Measurements from ENCODE around the gene LIG3. TPM values are rescaled to one million over a fixed set of nuclear protein-coding genes. Genes with fewer than 3 reads are reported as not detected.
"Not testable (repeated sequence)": the region's sequence is repeated elsewhere in the genome, so short reads cannot be mapped to it uniquely, and the experiment has no call there.

LIG3 gene
- total RNA-seq, 1 donor = 29.5 TPM

GRCh38 chr17:34990921-34991365, 10.6 kb downstream of the LIG3 start:
- Histone ChIP-seq H3K27me3 (ENCODE audit: insufficient read depth, low read length) (no peaks in the 10 kb centered on the region), H3K4me1 (ENCODE audit: insufficient read depth, low read length) (peaks cover 4% of the 10 kb centered on the region), H3K4me3 (ENCODE audit: low read length) (no peak overlapping the region), H3K9me3 (ENCODE audit: low read depth, low read length) (no peaks in the 10 kb centered on the region)

DNA sequence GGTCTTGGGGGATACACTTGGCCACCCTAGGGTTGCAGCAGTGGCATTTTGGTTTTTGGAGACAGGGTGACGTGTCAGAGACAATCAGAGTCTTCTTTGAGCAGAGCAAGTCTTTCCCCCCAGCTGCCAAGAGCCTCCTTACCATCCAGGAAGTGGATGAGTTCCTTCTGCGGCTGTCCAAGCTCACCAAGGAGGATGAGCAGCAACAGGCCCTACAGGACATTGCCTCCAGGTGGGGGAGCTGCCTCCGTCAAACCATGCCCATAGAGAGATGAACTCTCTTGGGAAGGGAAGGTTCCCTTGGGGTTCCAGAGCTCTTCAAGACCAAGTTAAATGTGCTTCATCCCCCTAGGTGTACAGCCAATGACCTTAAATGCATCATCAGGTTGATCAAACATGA, 11.3 kb downstream of the LIG3 start:
- no peaks in the 10 kb centered on the region for H3K27me3 ChIP-seq (ENCODE audit: insufficient read depth, low read length)
- peaks cover 7% of the 10 kb centered on the region for H3K4me1 ChIP-seq (ENCODE audit: insufficient read depth, low read length)
- no peaks in the 10 kb centered on the region for H3K9me3 ChIP-seq (ENCODE audit: low read depth, low read length)
- H3K4me3 ChIP-seq (ENCODE audit: low read length) = no peak overlapping the region

GRCh38 chr17:34993031-34993430, 12.7 kb downstream of the LIG3 start:
- no peaks in the 10 kb centered on the region for H3K9me3 ChIP-seq (ENCODE audit: low read depth, low read length)

GRCh38 chr17:34996422-34997285, 16.3 kb downstream of the LIG3 start:
- Histone ChIP-seq H3K4me3 (ENCODE audit: low read length) (no peak overlapping the region), H3K27me3 (ENCODE audit: insufficient read depth, low read length) (no peaks in the 10 kb centered on the region), H3K4me1 (ENCODE audit: insufficient read depth, low read length) (peaks cover 15% of the 10 kb centered on the region), H3K9me3 (ENCODE audit: low read depth, low read length) (no peaks in the 10 kb centered on the region)

More at GRCh38 chr17:34993031-34993430, 12.7 kb downstream of the LIG3 start:
- Histone ChIP-seq H3K4me3 (ENCODE audit: low read length) (no peak overlapping the region), H3K4me1 (ENCODE audit: insufficient read depth, low read length) (peaks cover 15% of the 10 kb centered on the region), H3K27me3 (ENCODE audit: insufficient read depth, low read length) (no peaks in the 10 kb centered on the region)

DNA sequence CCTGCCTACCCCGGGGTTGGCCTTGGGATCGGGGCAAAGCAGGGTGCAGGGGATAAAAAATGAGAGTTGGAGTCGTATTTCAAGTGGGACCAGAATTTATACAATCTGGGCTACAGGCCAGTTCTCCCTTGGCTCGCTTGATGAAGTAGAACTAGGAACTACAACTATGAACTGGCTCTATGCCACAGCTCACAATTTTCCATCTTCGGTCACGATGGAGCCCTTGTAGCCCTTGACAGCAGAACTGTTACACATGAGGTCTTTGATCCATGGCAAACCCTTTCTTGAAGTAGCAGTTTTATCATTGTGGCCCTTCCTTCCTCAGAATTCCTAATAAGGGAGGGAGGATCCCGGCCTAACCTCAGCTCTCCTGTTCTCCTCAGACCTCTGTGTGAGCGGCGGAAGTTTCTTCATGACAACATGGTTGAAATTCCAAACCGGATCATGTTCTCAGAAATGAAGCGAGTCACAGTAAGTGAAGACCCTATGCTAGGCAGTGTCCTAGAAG, 17.1 kb downstream of the LIG3 start:
- no peaks in the 10 kb centered on the region for H3K9me3 ChIP-seq (ENCODE audit: low read depth, low read length)
- H3K4me3 ChIP-seq (ENCODE audit: low read length) = no peak overlapping the region
- H3K4me1 ChIP-seq (ENCODE audit: insufficient read depth, low read length) = peaks cover 13% of the 10 kb centered on the region
- no peaks in the 10 kb centered on the region for H3K27me3 ChIP-seq (ENCODE audit: insufficient read depth, low read length)

GRCh38 chr17:34998205-34998604, 17.9 kb downstream of the LIG3 start:
- no peak overlapping the region for H3K4me3 ChIP-seq (ENCODE audit: low read length)
- no peaks in the 10 kb centered on the region for H3K27me3 ChIP-seq (ENCODE audit: insufficient read depth, low read length)
- peaks cover 11% of the 10 kb centered on the region for H3K4me1 ChIP-seq (ENCODE audit: insufficient read depth, low read length)
- no peaks in the 10 kb centered on the region for H3K9me3 ChIP-seq (ENCODE audit: low read depth, low read length)

DNA sequence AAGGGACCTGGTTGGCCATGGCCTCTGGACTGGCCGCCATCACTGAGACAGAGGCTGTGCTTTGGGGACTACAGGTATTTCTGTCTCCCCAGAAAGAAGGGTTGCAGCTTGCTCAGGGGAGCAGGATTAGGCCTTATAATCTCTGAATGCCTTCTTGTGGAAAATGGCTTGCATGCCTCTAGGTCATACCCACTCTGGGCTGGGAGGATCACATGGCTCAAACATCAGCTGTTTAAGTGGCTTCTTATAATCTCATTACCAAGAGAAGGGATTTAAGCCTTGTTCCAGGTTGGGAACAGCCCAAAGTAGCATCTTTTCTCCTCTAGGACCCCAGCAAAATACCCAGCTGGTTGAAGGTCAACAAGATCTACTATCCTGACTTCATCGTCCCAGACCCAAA, 19.1 kb downstream of the LIG3 start:
- Histone ChIP-seq H3K27me3 (ENCODE audit: insufficient read depth, low read length) (no peaks in the 10 kb centered on the region), H3K4me1 (ENCODE audit: insufficient read depth, low read length) (peaks cover 11% of the 10 kb centered on the region), H3K9me3 (ENCODE audit: low read depth, low read length) (no peaks in the 10 kb centered on the region), H3K4me3 (ENCODE audit: low read length) (no peak overlapping the region)

DNA sequence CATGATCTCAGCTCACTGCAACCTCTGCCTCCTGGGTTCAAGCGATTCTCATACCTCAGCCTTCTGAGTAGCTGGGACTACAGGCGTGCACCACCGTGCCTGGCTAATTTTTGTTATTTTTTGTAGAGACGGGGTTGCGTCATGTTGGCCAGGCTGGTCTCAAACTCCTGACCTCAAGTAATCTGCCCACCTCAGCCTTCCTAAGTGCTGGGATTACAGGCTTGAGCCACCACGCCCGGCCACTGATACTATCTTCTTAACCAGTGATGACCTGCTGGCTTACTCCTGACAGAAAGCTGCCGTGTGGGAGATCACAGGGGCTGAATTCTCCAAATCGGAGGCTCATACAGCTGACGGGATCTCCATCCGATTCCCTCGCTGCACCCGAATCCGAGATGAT, 20.7 kb downstream of the LIG3 start:
- H3K27me3 ChIP-seq (ENCODE audit: insufficient read depth, low read length); H3K4me3 ChIP-seq (ENCODE audit: low read length); H3K9me3 ChIP-seq (ENCODE audit: low read depth, low read length): not testable (repeated sequence)
- peaks cover 11% of the 10 kb centered on the region for H3K4me1 ChIP-seq (ENCODE audit: insufficient read depth, low read length)

GRCh38 chr17:35001549-35001948, 21.2 kb downstream of the LIG3 start:
- no peaks in the 10 kb centered on the region for H3K9me3 ChIP-seq (ENCODE audit: low read depth, low read length)
- peaks cover 9% of the 10 kb centered on the region for H3K4me1 ChIP-seq (ENCODE audit: insufficient read depth, low read length)
- no peaks in the 10 kb centered on the region for H3K27me3 ChIP-seq (ENCODE audit: insufficient read depth, low read length)
- no peak overlapping the region for H3K4me3 ChIP-seq (ENCODE audit: low read length)

GRCh38 chr17:35002876-35003551, 22.7 kb downstream of the LIG3 start:
- Histone ChIP-seq H3K9me3 (ENCODE audit: low read depth, low read length) (no peaks in the 10 kb centered on the region), H3K4me1 (ENCODE audit: insufficient read depth, low read length) (no peaks in the 10 kb centered on the region), H3K27me3 (ENCODE audit: insufficient read depth, low read length) (no peaks in the 10 kb centered on the region), H3K4me3 (ENCODE audit: low read length) (no peak overlapping the region)

DNA sequence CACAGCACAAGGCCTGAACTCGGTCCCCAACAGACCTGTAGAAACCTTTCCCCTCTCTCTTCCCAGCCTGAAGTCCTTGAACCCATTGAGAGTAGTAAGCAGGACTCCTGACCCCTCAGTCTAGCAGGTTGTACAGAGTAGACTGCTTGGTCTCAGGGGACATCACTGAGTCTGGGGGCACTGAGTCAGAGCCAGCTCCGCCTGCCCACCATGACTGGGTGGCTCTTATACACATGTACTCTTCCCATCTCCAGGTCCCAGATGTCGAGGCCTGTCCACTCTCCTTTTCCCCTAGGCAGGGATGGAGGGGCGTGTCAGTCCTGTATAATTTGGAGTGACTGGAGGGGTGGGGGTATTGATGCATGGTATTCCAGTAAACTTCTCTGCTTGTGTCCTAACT, 23.5 kb downstream of the LIG3 start:
- no peak overlapping the region for H3K4me3 ChIP-seq (ENCODE audit: low read length)
- no peaks in the 10 kb centered on the region for H3K9me3 ChIP-seq (ENCODE audit: low read depth, low read length)
- H3K27me3 ChIP-seq (ENCODE audit: insufficient read depth, low read length) = no peaks in the 10 kb centered on the region

GRCh38 chr17:35006345-35006744, 26.0 kb downstream of the LIG3 start:
- H3K27me3 ChIP-seq (ENCODE audit: insufficient read depth, low read length) = no peaks in the 10 kb centered on the region

More for the DNA sequence above, 23.5 kb downstream of the LIG3 start:
- no peaks in the 10 kb centered on the region for H3K4me1 ChIP-seq (ENCODE audit: insufficient read depth, low read length)

DNA sequence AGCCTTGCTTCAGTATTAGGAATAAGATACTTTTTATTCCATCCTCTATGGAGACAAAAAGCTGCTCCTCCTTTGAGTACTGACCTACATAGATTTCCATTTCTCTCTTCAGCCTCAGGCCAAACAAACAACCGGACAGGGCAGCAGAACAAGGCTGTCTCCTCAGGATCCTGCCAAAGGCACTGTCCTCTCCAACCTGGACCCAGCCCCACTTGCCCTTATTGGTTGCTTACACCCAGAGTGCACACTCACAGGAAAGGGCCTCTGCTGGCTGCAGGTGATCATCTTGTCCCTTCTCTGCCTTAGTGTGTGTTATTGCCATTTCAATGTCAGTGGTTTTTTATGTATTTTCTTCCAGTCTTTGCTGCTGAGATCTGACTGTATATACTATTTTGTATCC, 26.6 kb downstream of the LIG3 start:
- no peaks in the 10 kb centered on the region for H3K27me3 ChIP-seq (ENCODE audit: insufficient read depth, low read length)
- H3K9me3 ChIP-seq (ENCODE audit: low read depth, low read length) = no peaks in the 10 kb centered on the region
- H3K4me3 ChIP-seq (ENCODE audit: low read length) = no peak overlapping the region
- no peaks in the 10 kb centered on the region for H3K4me1 ChIP-seq (ENCODE audit: insufficient read depth, low read length)

More at GRCh38 chr17:35006345-35006744, 26.0 kb downstream of the LIG3 start:
- H3K9me3 ChIP-seq (ENCODE audit: low read depth, low read length) = no peaks in the 10 kb centered on the region
- H3K4me1 ChIP-seq (ENCODE audit: insufficient read depth, low read length) = no peaks in the 10 kb centered on the region
- H3K4me3 ChIP-seq (ENCODE audit: low read length) = no peak overlapping the region

DNA sequence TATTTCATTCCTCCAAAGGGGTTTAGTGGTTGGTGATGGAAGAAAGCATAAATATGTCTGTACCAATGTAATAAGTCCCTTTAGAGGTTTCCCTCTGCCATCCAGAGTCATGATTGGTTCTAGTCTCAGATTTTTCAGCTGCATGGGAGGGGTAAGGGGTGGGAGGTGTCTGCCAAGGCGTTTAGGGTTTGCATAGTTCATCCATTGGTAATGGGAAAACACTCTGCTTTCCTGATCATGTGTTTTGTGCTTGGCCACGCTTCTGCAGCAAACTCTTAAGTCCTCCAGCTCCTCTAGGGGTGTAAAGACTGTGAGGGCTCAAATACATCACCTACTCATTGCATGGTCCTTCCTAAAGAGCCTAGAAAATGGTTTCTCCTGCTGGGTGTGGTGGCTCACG, 29.8 kb downstream of the LIG3 start:
- Histone ChIP-seq H3K27me3 (ENCODE audit: insufficient read depth, low read length) (no peaks in the 10 kb centered on the region), H3K4me3 (ENCODE audit: low read length) (no peak overlapping the region), H3K4me1 (ENCODE audit: insufficient read depth, low read length) (no peaks in the 10 kb centered on the region), H3K9me3 (ENCODE audit: low read depth, low read length) (no peaks in the 10 kb centered on the region)

- H3K4me3 ChIP-seq (ENCODE audit: low read length) = no peak overlapping the region
- no peaks in the 10 kb centered on the region for H3K9me3 ChIP-seq (ENCODE audit: low read depth, low read length)
- H3K27me3 ChIP-seq (ENCODE audit: insufficient read depth, low read length) = no peaks in the 10 kb centered on the region
- no peaks in the 10 kb centered on the region for H3K4me1 ChIP-seq (ENCODE audit: insufficient read depth, low read length)
These were observed 31.4 kb downstream of the LIG3 start for GRCh38 chr17:35011671-35012216.

All from mononuclear cell (primary cell).